Measurements from ENCODE around the gene SPATA31D1.

Gene SPATA31D1

GRCh38 chr9:82020331-82020730, 31.8 kb downstream of the SPATA31D1 start:
- TF ChIP-seq CTCF (IDR thresholded peaks at IDR 0.05; ENCODE audit: low read depth, low read length, missing control alignments) = no peak
- H3K4me3 ChIP-seq (ENCODE audit: low read depth, low read length) = no peak overlapping the region
- no peak for DNase-seq (ENCODE audit: low read depth)

DNA sequence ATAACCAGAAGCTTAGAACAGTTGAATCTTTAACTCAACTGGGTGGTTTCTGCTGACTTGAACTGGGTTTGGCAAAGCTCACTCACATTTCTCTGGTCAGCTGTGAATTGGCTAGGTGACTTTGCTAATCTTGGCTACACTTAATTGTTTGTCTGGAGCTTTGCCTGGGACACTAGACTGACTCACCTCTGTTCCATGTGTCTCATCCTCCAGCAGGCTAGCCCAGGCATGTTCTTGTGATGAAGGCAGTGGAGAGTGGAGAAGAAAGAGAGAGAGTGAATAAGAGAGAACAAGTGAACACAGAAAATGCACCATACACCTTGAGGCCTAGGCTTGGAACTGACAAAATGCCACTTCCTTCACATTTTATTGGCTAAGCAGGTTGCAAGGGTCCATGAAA, 32.6 kb downstream of the SPATA31D1 start:
- no peak for DNase-seq (ENCODE audit: low read depth)
- no peak for TF ChIP-seq CTCF (IDR thresholded peaks at IDR 0.05; ENCODE audit: low read depth, low read length, missing control alignments)
- no peak overlapping the region for H3K4me3 ChIP-seq (ENCODE audit: low read depth, low read length)

DNA sequence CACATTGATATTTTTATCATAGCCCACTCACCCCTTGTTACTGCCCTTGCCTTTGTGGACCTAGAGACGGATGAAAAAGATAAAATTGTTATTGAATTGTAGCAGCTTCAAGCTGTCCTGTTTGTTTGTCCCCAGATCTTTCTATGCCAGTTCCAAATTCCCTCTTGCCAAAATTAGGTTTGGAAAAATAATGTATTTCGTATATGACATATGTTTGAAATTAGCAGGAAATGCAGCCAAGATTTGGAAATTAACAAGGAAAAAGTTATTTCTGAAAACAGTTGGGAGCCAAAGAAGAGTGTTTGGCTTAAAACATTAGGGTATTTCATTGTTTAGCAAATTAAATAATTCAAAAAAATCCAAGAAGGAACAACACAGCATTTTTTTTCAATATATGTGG, 33.5 kb downstream of the SPATA31D1 start:
- H3K4me3 ChIP-seq (ENCODE audit: low read depth, low read length) = no peak overlapping the region
- no peak for TF ChIP-seq CTCF (IDR thresholded peaks at IDR 0.05; ENCODE audit: low read depth, low read length, missing control alignments)
- DNase-seq (ENCODE audit: low read depth) = no peak

DNA sequence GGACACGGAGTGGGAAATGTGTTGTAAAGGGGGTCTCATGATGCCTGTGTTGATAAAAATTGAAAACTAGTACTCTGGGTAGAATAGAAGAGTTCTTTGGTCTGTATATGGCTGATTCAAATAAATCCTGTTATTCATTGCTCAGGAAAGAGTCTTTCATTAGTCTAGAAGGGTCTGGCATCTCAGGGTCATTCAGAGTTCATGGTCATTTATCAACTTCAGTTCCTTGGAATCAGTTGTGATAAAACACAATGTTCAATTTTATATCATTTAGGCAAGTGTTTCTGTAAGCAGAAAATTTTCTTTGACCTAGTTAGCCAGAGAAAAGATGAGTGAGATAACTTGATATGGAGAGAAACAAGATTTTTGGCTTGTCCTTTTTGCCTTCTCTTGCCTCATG, 36.3 kb downstream of the SPATA31D1 start:
- no peak for TF ChIP-seq CTCF (IDR thresholded peaks at IDR 0.05; ENCODE audit: low read depth, low read length, missing control alignments)
- DNase-seq (ENCODE audit: low read depth) = no peak
- H3K4me3 ChIP-seq (ENCODE audit: low read depth, low read length) = no peak overlapping the region

DNA sequence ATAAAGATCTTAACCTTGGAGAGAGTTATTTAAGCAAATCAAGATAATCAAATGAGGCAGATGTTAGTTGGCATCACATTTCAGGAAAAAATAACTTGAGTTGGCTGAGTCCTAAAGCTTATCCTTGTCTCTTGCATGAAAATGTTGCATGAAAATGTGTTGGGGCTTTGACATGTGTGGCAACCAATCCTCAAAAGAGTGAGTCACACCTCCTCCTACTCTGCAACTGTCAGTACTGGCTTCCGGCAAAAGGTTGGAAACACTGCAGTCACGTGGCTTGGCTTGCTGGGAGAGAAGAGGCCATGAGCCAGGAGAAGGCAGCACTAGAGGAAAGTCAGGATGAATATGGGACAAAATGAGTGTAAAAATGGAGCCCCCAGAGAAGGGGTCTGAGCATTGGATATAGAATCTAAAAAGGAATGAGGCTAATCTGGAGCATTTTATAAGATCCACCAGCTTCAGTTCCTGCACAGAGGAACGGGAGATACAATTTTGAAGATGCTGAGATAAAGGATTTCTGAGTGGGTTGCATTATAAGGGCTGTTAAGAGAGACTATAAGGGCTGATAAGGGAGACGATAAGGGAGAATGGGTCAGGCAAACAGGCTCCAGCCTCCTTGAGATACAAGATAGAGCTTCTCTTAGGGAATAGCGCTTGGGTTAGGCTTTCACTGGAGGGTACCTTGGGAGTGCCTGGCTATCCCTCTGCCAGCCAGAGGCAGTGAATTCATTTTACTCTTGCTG, 43.1 kb downstream of the SPATA31D1 start:
- DNase-seq (ENCODE audit: low read depth) = no peak
- TF ChIP-seq CTCF (IDR thresholded peaks at IDR 0.05; ENCODE audit: low read depth, low read length, missing control alignments) = no peak
- H3K4me3 ChIP-seq (ENCODE audit: low read depth, low read length) = no peak overlapping the region

- no peak overlapping the region for H3K4me3 ChIP-seq (ENCODE audit: low read depth, low read length)
- no peak for TF ChIP-seq CTCF (IDR thresholded peaks at IDR 0.05; ENCODE audit: low read depth, low read length, missing control alignments)
- DNase-seq (ENCODE audit: low read depth) = no peak
Observed at GRCh38 chr9:82034956-82035731, 46.6 kb downstream of the SPATA31D1 start.

All from GM12864 (cell line).